Nephron progenitor cell (in vitro differentiated cells): ENCODE measurements around the gene GJB5.

ENCODE experiments used
- DNase-seq: peaks from one replicate; pipeline ENCODE4 v3.0.0; 2021
- H3K27ac Mint-ChIP-seq: 2 replicates; pipeline ENCODE4 v1.8.0; 2021; ENCODE audit warnings: mild to moderate bottlenecking, moderate library complexity, mixed read lengths
- H3K27me3 Mint-ChIP-seq: 2 replicates; pipeline ENCODE4 v1.8.0; 2021; ENCODE audit warnings: mild to moderate bottlenecking, low read depth, mixed read lengths; ENCODE audit not compliant: poor library complexity
- H3K36me3 Mint-ChIP-seq: 2 replicates; pipeline ENCODE4 v1.8.0; 2021; ENCODE audit warnings: low read depth, mixed read lengths
- H3K4me1 Mint-ChIP-seq: 2 replicates; pipeline ENCODE4 v1.8.0; 2021; ENCODE audit warnings: mixed read lengths
- H3K4me3 Mint-ChIP-seq: 2 replicates; pipeline ENCODE4 v1.8.0; 2021; ENCODE audit warnings: mild to moderate bottlenecking, moderate library complexity, mixed read lengths
- H3K9me3 Mint-ChIP-seq: 2 replicates; pipeline ENCODE4 v1.8.0; 2021; ENCODE audit warnings: mild to moderate bottlenecking, moderate library complexity, mixed read lengths
- TF ChIP-seq, protein P1 (sequence below): fragments of 200-600 bp; sonication (generic); IDR thresholded peaks from 2 replicates; pipeline ENCODE4 v1.5.0; 2021; ENCODE audit warnings: antibody characterized with exemption

GJB5 gene

DNA sequence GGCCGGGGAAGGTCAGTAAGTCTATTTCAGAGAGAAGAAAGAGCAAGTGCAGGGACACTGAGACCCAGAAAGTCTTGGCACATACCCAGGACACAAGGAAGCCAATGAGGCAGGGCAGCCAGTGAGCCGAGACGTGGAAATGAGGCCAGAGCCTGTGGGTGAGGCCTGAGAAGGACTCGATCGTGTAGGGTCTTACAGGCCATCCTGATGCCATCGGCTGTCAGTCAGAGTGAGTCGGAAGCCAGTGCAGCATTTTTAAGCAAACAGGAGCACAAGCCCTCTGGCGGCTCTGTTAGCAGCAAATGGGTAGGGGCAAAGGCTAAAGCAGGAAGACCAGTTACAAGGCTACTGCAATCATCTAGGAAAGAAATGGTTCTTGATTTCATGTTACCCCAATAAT is 20.1 kb downstream of the GJB5 start:
- Mint-ChIP-seq H3K27ac (no peak overlapping the region), H3K27me3 (peaks cover 24% of the 10 kb centered on the region), H3K4me1 (no peaks in the 10 kb centered on the region), H3K36me3 (no peaks in the 10 kb centered on the region), H3K9me3 (no peaks in the 10 kb centered on the region), H3K4me3 (no peak overlapping the region)
- TF ChIP-seq, protein P1, sequence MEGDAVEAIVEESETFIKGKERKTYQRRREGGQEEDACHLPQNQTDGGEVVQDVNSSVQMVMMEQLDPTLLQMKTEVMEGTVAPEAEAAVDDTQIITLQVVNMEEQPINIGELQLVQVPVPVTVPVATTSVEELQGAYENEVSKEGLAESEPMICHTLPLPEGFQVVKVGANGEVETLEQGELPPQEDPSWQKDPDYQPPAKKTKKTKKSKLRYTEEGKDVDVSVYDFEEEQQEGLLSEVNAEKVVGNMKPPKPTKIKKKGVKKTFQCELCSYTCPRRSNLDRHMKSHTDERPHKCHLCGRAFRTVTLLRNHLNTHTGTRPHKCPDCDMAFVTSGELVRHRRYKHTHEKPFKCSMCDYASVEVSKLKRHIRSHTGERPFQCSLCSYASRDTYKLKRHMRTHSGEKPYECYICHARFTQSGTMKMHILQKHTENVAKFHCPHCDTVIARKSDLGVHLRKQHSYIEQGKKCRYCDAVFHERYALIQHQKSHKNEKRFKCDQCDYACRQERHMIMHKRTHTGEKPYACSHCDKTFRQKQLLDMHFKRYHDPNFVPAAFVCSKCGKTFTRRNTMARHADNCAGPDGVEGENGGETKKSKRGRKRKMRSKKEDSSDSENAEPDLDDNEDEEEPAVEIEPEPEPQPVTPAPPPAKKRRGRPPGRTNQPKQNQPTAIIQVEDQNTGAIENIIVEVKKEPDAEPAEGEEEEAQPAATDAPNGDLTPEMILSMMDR = no peak
- no peak for DNase-seq

DNA sequence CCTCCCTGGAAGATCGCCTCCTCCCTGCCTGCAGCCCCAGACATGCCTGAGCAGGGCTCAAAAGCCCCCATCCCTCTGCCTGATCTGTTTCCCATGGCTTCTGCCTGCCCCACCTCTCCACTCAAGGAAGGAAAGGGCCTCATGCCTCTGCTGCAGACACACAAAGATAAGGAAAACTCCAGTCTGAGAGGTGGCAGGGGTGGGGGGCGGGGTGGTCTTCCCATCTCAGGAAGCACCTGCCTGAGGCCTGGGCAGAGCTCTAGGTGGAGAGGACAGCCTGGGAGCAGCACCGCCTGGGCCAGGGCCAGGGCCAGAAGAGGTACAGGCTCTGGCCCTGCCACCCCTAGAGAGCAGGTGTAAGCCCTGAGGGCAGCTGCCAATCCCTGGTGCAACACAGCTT is 22.1 kb downstream of the GJB5 start:
- peaks cover 42% of the 10 kb centered on the region for H3K27me3 Mint-ChIP-seq

DNA sequence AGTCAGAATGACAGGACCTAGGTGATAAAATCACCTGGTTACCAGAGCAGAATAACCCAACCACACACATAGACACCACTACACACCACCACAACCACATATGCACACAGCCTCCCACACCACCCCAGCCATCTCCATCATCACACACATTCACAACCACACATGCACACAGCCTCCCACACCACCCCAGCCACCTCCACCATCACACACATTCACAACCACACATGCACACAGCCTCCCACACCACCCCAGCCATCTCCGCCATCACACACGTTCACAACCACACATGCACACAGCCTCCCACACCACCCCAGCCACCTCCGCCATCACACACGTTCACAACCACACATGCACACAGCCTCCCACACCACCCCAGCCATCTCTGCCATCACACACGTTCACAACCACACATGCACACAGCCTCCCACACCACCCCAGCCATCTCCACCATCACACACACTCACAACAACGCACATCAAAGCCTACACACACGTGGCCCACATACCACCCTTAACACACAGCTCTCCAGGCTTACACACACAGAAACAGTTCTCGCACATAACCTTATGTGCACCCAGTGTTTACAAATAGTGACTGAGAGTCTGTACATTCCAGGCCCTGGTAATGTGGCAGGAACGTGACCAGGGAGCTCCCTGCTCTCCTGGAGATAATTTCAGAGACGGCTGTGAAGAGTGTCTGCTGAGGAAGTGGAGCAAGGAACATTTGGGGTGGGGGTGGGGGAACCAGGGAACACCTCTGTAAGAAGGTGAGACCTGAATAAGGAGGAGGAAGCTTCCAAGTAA is 22.9 kb downstream of the GJB5 start:
- no peak for DNase-seq
- TF ChIP-seq, protein P1 = no peak
- H3K27me3 Mint-ChIP-seq = peaks cover 50% of the 10 kb centered on the region
- H3K27ac Mint-ChIP-seq = no peak overlapping the region
- no peaks in the 10 kb centered on the region for H3K4me1 Mint-ChIP-seq
- H3K36me3 Mint-ChIP-seq = no peaks in the 10 kb centered on the region
- no peak overlapping the region for H3K4me3 Mint-ChIP-seq
- no peaks in the 10 kb centered on the region for H3K9me3 Mint-ChIP-seq

More for the DNA sequence above, 22.1 kb downstream of the GJB5 start:
- H3K36me3 Mint-ChIP-seq = no peaks in the 10 kb centered on the region
- H3K4me1 Mint-ChIP-seq = no peaks in the 10 kb centered on the region
- H3K27ac Mint-ChIP-seq = no peak overlapping the region
- DNase-seq = no peak
- no peaks in the 10 kb centered on the region for H3K9me3 Mint-ChIP-seq
- no peak overlapping the region for H3K4me3 Mint-ChIP-seq
- TF ChIP-seq, protein P1 = no peak

DNA sequence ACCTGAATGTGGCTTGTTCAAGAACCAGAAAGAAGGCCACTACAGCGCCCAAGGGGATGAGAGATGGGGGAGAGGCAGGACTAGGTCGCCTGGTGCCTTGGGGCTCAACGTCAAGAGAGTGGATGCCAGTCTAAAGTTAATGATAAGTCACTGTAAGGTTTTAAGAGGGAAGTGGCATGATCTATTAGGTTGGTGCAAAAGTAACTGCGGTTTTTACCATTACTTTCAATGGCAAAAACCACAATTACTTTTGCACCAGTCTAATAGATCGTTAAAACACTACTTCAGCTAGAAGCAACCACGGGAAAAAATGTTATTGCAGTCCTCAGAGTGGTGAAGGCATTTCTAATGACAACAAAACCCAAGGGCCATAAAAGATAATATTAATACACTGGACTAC is 23.5 kb downstream of the GJB5 start:
- Mint-ChIP-seq H3K4me3 (no peak overlapping the region), H3K27me3 (peaks cover 57% of the 10 kb centered on the region), H3K9me3 (no peaks in the 10 kb centered on the region), H3K36me3 (no peaks in the 10 kb centered on the region), H3K4me1 (no peaks in the 10 kb centered on the region), H3K27ac (no peak overlapping the region)
- no peak for DNase-seq
- TF ChIP-seq, protein P1 = no peak

DNA sequence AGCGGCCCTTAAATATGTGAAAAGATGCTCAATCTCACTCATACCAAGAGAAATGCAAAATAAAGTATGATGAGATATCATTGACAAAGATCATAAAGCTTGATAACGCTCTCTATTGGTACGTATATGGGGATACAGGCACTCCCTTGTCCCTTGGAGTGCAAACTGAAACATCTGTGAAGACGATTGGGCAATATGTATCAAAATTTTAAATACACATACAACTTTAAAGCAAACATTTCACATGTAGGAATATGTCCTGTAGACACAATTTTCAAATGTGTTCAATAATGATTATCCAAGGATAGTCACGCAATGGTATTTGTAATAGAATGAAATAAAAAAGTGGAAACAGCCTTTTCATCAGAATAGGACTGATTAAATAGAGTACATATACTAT is 24.2 kb downstream of the GJB5 start:
- TF ChIP-seq, protein P1 = no peak
- no peaks in the 10 kb centered on the region for H3K9me3 Mint-ChIP-seq

DNA sequence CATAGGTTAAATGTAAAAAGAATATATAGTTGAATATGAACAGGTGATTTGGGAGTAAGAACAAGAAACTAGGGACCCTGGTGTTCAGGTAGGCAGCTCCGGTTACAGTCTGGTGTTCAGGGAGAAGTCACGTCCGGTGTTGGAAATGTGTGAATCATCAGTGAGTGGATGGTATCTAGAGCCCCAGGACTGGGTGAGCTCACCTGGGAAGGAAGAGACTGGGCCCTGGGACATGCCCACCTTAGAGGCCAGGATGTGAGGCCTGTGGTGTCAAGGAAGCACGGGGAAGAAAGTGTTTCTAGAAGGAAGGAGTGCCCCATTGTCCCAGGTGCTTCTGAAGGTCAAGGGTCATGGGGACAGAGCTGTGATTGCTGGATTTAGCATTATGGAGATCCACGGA is 24.7 kb downstream of the GJB5 start:
- Mint-ChIP-seq H3K9me3 (no peaks in the 10 kb centered on the region), H3K36me3 (no peaks in the 10 kb centered on the region), H3K27ac (no peak overlapping the region), H3K27me3 (peaks cover 66% of the 10 kb centered on the region), H3K4me3 (no peak overlapping the region), H3K4me1 (no peaks in the 10 kb centered on the region)
- no peak for DNase-seq
- TF ChIP-seq, protein P1 = no peak

More for the DNA sequence above, 24.2 kb downstream of the GJB5 start:
- Mint-ChIP-seq H3K27ac (no peak overlapping the region), H3K36me3 (no peaks in the 10 kb centered on the region), H3K27me3 (peaks cover 62% of the 10 kb centered on the region), H3K4me3 (no peak overlapping the region), H3K4me1 (no peaks in the 10 kb centered on the region)
- no peak for DNase-seq
